Measurements from ENCODE around the gene YTHDF2.

DNA sequence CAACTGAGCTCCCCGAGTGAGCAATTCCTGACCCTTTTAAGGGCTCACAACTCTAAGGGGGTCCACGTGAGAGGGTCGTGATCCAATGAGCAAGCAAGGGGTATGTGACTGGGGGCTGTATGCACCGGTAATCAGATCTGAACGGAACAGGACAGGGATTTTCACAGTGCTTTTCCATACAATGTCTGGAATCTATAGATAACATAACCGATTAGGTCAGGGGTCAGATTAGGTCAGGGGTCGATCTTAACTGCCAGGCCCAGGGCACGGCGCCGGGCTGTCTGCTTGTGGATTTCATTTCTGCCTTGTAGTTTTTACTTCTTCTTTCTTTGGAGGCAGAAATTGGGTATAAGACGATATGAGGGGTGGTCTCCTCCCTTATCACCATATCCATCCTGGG, 44.6 kb downstream of the YTHDF2 start:
- TF ChIP-seq, protein P1, sequence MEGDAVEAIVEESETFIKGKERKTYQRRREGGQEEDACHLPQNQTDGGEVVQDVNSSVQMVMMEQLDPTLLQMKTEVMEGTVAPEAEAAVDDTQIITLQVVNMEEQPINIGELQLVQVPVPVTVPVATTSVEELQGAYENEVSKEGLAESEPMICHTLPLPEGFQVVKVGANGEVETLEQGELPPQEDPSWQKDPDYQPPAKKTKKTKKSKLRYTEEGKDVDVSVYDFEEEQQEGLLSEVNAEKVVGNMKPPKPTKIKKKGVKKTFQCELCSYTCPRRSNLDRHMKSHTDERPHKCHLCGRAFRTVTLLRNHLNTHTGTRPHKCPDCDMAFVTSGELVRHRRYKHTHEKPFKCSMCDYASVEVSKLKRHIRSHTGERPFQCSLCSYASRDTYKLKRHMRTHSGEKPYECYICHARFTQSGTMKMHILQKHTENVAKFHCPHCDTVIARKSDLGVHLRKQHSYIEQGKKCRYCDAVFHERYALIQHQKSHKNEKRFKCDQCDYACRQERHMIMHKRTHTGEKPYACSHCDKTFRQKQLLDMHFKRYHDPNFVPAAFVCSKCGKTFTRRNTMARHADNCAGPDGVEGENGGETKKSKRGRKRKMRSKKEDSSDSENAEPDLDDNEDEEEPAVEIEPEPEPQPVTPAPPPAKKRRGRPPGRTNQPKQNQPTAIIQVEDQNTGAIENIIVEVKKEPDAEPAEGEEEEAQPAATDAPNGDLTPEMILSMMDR (conservative IDR thresholded peaks at IDR 0.05; ENCODE audit: low read depth, low read length) = no peak
- TF ChIP-seq EZH2 (IDR thresholded peaks at IDR 0.05; ENCODE audit: low read length, unreplicated experiment) = no peak

Data from PC-3 (cell line).